HepG2 (cell line): Measurements from ENCODE around the gene TAS2R40. TPM values are rescaled to one million over a fixed set of nuclear protein-coding genes. Genes with fewer than 3 reads are reported as not detected.

Experiments used
- ATAC-seq: fragments of 200-7000 bp; cut with Tn5 transposase; 3 replicates; pipeline ENCODE4 v1.9.1; 2020; ENCODE audit warnings: mild to moderate bottlenecking, moderate library complexity
- BruUV-seq: library from RNA; stranded (reverse); fragments of 400-500 nt; replicated peaks from 2 replicates; lab custom pipeline; 2021; lab: Mats Ljungman, UMichigan
- CTCF ChIA-PET: fragments of 300-600 bp; formaldehyde crosslinking; extraction: SDS; loops from one replicate; lab custom pipeline; 2021; ENCODE audit warnings: low total read pairs, inconsistent platforms, low intra/inter-chr PET ratio; lab: Yijun Ruan, JAX
- POLR2A ChIA-PET: fragments of 350-600 bp; sonication (Branson Sonifier 250); formaldehyde crosslinking; loops from one replicate; lab custom pipeline; 2020; ENCODE audit warnings: antibody characterized with exemption, inconsistent platforms; lab: Yijun Ruan, JAX
- DNase-seq: peaks from one replicate; pipeline ENCODE4 v3.0.0-alpha.2; 2015; ENCODE audit warnings: low spot score
- FAIRE-seq: peaks from 3 replicates; lab custom pipeline; 2011; peaks lifted over from hg19 to GRCh38; lab: Jason Lieb, UNC
- H2AFZ ChIP-seq: one replicate; pipeline ENCODE4 v1.6.1; 2011; ENCODE audit warnings: low read length, inconsistent platforms
- H3K27ac ChIP-seq: fragments of 300-600 bp; 3 replicates; pipeline ENCODE4 v1.8.0; 2011; ENCODE audit warnings: mixed run types, mild to moderate bottlenecking, mixed read lengths, low read length, inconsistent platforms; ENCODE audit not compliant: insufficient read depth; ENCODE audit errors: extremely low read length
- H3K27me3 ChIP-seq, 2 experiments: fragments of 200-600 bp in 1 of 2; 2 replicates in 1 of 2; 3 replicates in 1 of 2; pipeline versions ENCODE4 v1.6.0 to v1.8.0; 2011; ENCODE audit warnings: low read length in 2 of 2, mild to moderate bottlenecking in 2 of 2, moderate library complexity in 2 of 2, inconsistent platforms in 1 of 2; ENCODE audit not compliant: insufficient read depth in 2 of 2, control insufficient read depth in 1 of 2
- H3K36me3 ChIP-seq, 2 experiments: fragments of 200-600 bp in 1 of 2; replicated peaks in 1 of 2; 2 replicates in 1 of 2; 3 replicates in 1 of 2; pipeline versions ENCODE4 v1.5.1 to v1.8.0; 2011; ENCODE audit warnings: low read length in 2 of 2, inconsistent platforms in 1 of 2; ENCODE audit not compliant: insufficient read depth in 2 of 2, control insufficient read depth in 1 of 2
- H3K4me1 ChIP-seq: 2 replicates; pipeline ENCODE4 v1.5.1; 2012; ENCODE audit warnings: low read length, inconsistent platforms; ENCODE audit not compliant: insufficient read depth
- H3K4me2 ChIP-seq: 2 replicates; pipeline ENCODE4 v1.6.0; 2011; ENCODE audit warnings: low read depth, low read length, inconsistent platforms
- H3K4me3 ChIP-seq, 3 experiments: fragments of 200-600 bp in 1 of 3; sonication (generic), shearing (Covaris generic) in 1 of 3; replicated peaks in 1 of 3; 2 replicates each; pipeline ENCODE4 v1.5.1; 2011 to 2016; ENCODE audit warnings: low read length in 3 of 3, inconsistent platforms in 2 of 3, low read depth in 2 of 3, mild to moderate bottlenecking in 2 of 3, control low read depth in 1 of 3, mixed read lengths in 1 of 3; ENCODE audit not compliant: insufficient read depth in 1 of 3
- H3K79me2 ChIP-seq: one replicate; pipeline ENCODE4 v1.6.1; 2011; ENCODE audit warnings: low read length, inconsistent platforms; ENCODE audit not compliant: insufficient read depth
- H3K9ac ChIP-seq: 2 replicates; pipeline ENCODE4 v1.6.0; 2011; ENCODE audit warnings: mild to moderate bottlenecking, low read depth, low read length, inconsistent platforms; ENCODE audit not compliant: insufficient read depth
- H3K9me3 ChIP-seq: 2 replicates; pipeline ENCODE4 v1.5.1; 2012; ENCODE audit warnings: mild to moderate bottlenecking, low read length
- H4K20me1 ChIP-seq: 2 replicates; pipeline ENCODE4 v1.6.0; 2011; ENCODE audit warnings: inconsistent platforms, mild to moderate bottlenecking, low read length, moderate library complexity; ENCODE audit not compliant: insufficient read depth
- ARNT ChIP-seq: fragments of 450-650 bp; IDR thresholded peaks from 2 replicates; pipeline ENCODE4 v1.6.1; 2017
- EHMT2 ChIP-seq: fragments of 200-600 bp; sonication (generic); IDR thresholded peaks from 2 replicates; pipeline ENCODE4 v1.7.0; 2017; ENCODE audit warnings: antibody characterized with exemption, low read depth, low read length, borderline replicate concordance
- MLXIP ChIP-seq: sonication (generic); formaldehyde crosslinking; IDR thresholded peaks from 2 replicates; pipeline ENCODE4 v1.9.0; 2021; ENCODE audit warnings: missing genetic modification reagents, borderline replicate concordance
- ZBTB2 ChIP-seq: sonication (generic); formaldehyde crosslinking; IDR thresholded peaks from 2 replicates; pipeline ENCODE4 v1.8.0; 2022; ENCODE audit warnings: low read depth, missing genetic modification reagents
- WGBS: methylation state at CpG from one replicate; pipeline ENCODE4 v1.1.6; 2017; ENCODE audit warnings: low lambda C conversion rate; 5-methylcytosine and 5-hydroxymethylcytosine counted together
- in situ Hi-C: cut with HindIII; loops from 2 replicates; pipeline ENCODE4 v1.10.0; 2017; ENCODE audit warnings: low pct_unique_long_range_greater_than_20kb; ENCODE audit not compliant: extremely low pct_ligation_motif_present
- intact Hi-C: fragments of 100-400 bp; cut with micrococcal nuclease; formaldehyde crosslinking; loops from one replicate; pipeline ENCODE4 v1.10.0; 2022; ENCODE audit not compliant: unreplicated experiment
- polyA plus RNA-seq, 8 experiments: library from polyadenylated mRNA; depleted of rRNA in 3 of 8; stranded (reverse) in 7 of 8; unstranded in 1 of 8; fragments of >200 nt; fragmentation: Illumina TruSeq in 4 of 8; extraction: Trizol in 4 of 8; gene quantifications; 2 replicates each; pipeline versions ENCODE4 v1.2.1 to v1.2.3, GENCODE V29; 2011 to 2016; ENCODE audit warnings: low read depth in 4 of 8, missing spikeins in 1 of 8, mixed read lengths in 1 of 8; ENCODE audit not compliant: insufficient read depth in 1 of 8
- total RNA-seq, 5 experiments: library from RNA; depleted of rRNA; stranded (reverse); fragments of >200 nt; fragmentation: Illumina TruSeq; extraction: Trizol; gene quantifications; 2 replicates each; pipeline ENCODE4 v1.2.3, GENCODE V29; 2016; ENCODE audit warnings: low read depth in 1 of 5
- TF ChIP-seq, protein P1 (sequence below): sonication (generic); formaldehyde crosslinking; IDR thresholded peaks from 2 replicates; pipeline ENCODE4 v1.4.0; 2020; ENCODE audit warnings: mild to moderate bottlenecking, missing genetic modification reagents

The TAS2R40 gene
- total and polyA plus RNA-seq, 2 of the 13 experiments (the other 11 are each of a cell fraction or from before 2014, with no cell fraction given), result not detected

- H3K9me3 ChIP-seq, result no peaks in the 10 kb centered on the region
- H3K27ac ChIP-seq, result no peak overlapping the region
- 41% methylated on average over 10 of the region's 13 CpGs for WGBS
- ChIA-PET POLR2A (no interaction called here), CTCF (no interaction called here)
- intact Hi-C loops, result no loop called here
- BruUV-seq, result no TSS peak
- no peak overlapping the region for H3K9ac ChIP-seq
- no peak overlapping the region for H3K4me3 ChIP-seq
- no peak for TF ChIP-seq EHMT2
- TF ChIP-seq ZBTB2 (CRISPR knock-in tag), result no peak
- no peak for TF ChIP-seq ARNT
- no peak for TF ChIP-seq MLXIP (CRISPR knock-in tag)
- TF ChIP-seq, protein P1, sequence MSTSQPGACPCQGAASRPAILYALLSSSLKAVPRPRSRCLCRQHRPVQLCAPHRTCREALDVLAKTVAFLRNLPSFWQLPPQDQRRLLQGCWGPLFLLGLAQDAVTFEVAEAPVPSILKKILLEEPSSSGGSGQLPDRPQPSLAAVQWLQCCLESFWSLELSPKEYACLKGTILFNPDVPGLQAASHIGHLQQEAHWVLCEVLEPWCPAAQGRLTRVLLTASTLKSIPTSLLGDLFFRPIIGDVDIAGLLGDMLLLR (CRISPR knock-in tag), result no peak
- ATAC-seq (no peak), FAIRE-seq (no peak), DNase-seq (no peak)
- no peak overlapping the region for H2AFZ ChIP-seq
- no peaks in the 10 kb centered on the region for H4K20me1 ChIP-seq
- in situ Hi-C loops, result no loop called here
- H3K4me1 ChIP-seq, result no peaks in the 10 kb centered on the region
- no peak overlapping the region for H3K4me2 ChIP-seq
- H3K36me3 ChIP-seq, result no peaks in the 10 kb centered on the region
- H3K79me2 ChIP-seq, result no peaks in the 10 kb centered on the region
- no peaks in the 10 kb centered on the region; a peak in 1 of 5 replicates for H3K27me3 ChIP-seq
Measured at GRCh38 chr7:143205560-143206293, 16.1 kb upstream of the TAS2R40 start.
